MM.1S (cell line): ENCODE measurements around the gene ENGASE.

Experiments
- DNase-seq: peaks from one replicate; pipeline ENCODE4 v3.0.0-alpha.2; 2015
- H2AFZ ChIP-seq: fragments of 300-600 bp; sonication (generic); 2 replicates; pipeline ENCODE4 v1.6.0; 2016; ENCODE audit warnings: antibody characterized with exemption, low read length
- H3F3A ChIP-seq: fragments of 300-600 bp; sonication (generic); 2 replicates; pipeline ENCODE4 v1.6.1; 2016; ENCODE audit warnings: mild to moderate bottlenecking, antibody characterized with exemption, low read length, moderate library complexity, mixed read lengths; ENCODE audit not compliant: insufficient read depth
- H3K27ac ChIP-seq: fragments of 300-600 bp; sonication (generic); 2 replicates; pipeline ENCODE4 v1.5.1; 2016; ENCODE audit warnings: mild to moderate bottlenecking, low read length
- H3K27me3 ChIP-seq: fragments of 300-600 bp; sonication (generic); replicated peaks from 2 replicates; pipeline ENCODE4 v1.6.0; 2016; ENCODE audit warnings: low read length; ENCODE audit not compliant: insufficient read depth
- H3K36me3 ChIP-seq: fragments of 300-600 bp; sonication (generic); replicated peaks from 2 replicates; pipeline ENCODE4 v1.6.1; 2016; ENCODE audit warnings: mild to moderate bottlenecking, low read length, mixed read lengths; ENCODE audit not compliant: insufficient read depth
- H3K4me1 ChIP-seq: fragments of 300-600 bp; sonication (generic); 2 replicates; pipeline ENCODE4 v1.6.1; 2016; ENCODE audit warnings: low read length, mixed read lengths
- H3K4me2 ChIP-seq: fragments of 300-600 bp; sonication (generic); 2 replicates; pipeline ENCODE4 v1.6.0; 2016; ENCODE audit warnings: low read depth, low read length
- H3K4me3 ChIP-seq: fragments of 300-600 bp; sonication (generic); 2 replicates; pipeline ENCODE4 v1.5.1; 2016; ENCODE audit warnings: low read length, mixed read lengths
- H3K79me2 ChIP-seq: fragments of 300-600 bp; sonication (generic); 2 replicates; pipeline ENCODE4 v1.6.1; 2016; ENCODE audit warnings: mixed run types, low read length, mixed read lengths
- H3K9ac ChIP-seq: fragments of 300-600 bp; sonication (generic); 2 replicates; pipeline ENCODE4 v1.6.1; 2016; ENCODE audit warnings: low read length, mixed read lengths
- H3K9me2 ChIP-seq: fragments of 300-600 bp; sonication (generic); replicated peaks from 2 replicates; pipeline ENCODE4 v1.6.1; 2016; ENCODE audit warnings: mild to moderate bottlenecking, low read length, mixed read lengths; ENCODE audit not compliant: insufficient read depth
- H3K9me3 ChIP-seq: fragments of 300-600 bp; sonication (generic); replicated peaks from 2 replicates; pipeline ENCODE4 v1.6.1; 2016; ENCODE audit warnings: mild to moderate bottlenecking, low read length, mixed read lengths; ENCODE audit not compliant: insufficient read depth
- H4K20me1 ChIP-seq: fragments of 300-600 bp; sonication (generic); 2 replicates; pipeline ENCODE4 v1.6.1; 2016; ENCODE audit warnings: mild to moderate bottlenecking, low read length, moderate library complexity, mixed read lengths; ENCODE audit not compliant: insufficient read depth
- CTCF ChIP-seq: fragments of 300-600 bp; sonication (generic); IDR thresholded peaks from 2 replicates; pipeline ENCODE4 v1.5.1; 2016; ENCODE audit warnings: antibody characterized with exemption, low read length, mixed read lengths
- EZH2 ChIP-seq: fragments of 300-600 bp; sonication (generic); optimal IDR thresholded peaks from 2 replicates; pipeline ENCODE3; 2017; ENCODE audit warnings: low read depth, mild to moderate bottlenecking, antibody characterized with exemption, low read length, mixed read lengths
- EZH2phosphoT487 ChIP-seq: fragments of 300-600 bp; sonication (generic); IDR thresholded peaks from 2 replicates; pipeline ENCODE4 v1.6.1; 2018; ENCODE audit warnings: antibody characterized with exemption, low read length

The ENGASE gene

GRCh38 chr17:79043191-79043930 is 31.3 kb upstream of the ENGASE start:
- Histone ChIP-seq H3K9me2 (no peaks in the 10 kb centered on the region), H3K4me2 (no peak overlapping the region), H3K4me3 (no peak overlapping the region), H3K27me3 (peaks cover 88% of the 10 kb centered on the region), H3K9ac (no peak overlapping the region), H3K79me2 (no peaks in the 10 kb centered on the region), H4K20me1 (no peaks in the 10 kb centered on the region), H3K4me1 (no peaks in the 10 kb centered on the region), H3K9me3 (no peaks in the 10 kb centered on the region), H2AFZ (no peak overlapping the region), H3F3A (no peaks in the 10 kb centered on the region), H3K27ac (no peak overlapping the region), H3K36me3 (no peaks in the 10 kb centered on the region)
- no peak for DNase-seq
- TF ChIP-seq EZH2phosphoT487 (no peak), EZH2 (no peak), CTCF (no peak)

- H3K9ac ChIP-seq: no peak overlapping the region
- H3F3A ChIP-seq: no peaks in the 10 kb centered on the region
- no peaks in the 10 kb centered on the region for H3K4me1 ChIP-seq
- TF ChIP-seq CTCF (no peak), EZH2 (no peak), EZH2phosphoT487 (no peak)
- H3K79me2 ChIP-seq: no peaks in the 10 kb centered on the region
- H4K20me1 ChIP-seq: no peaks in the 10 kb centered on the region
- H3K36me3 ChIP-seq: no peaks in the 10 kb centered on the region
- H3K4me2 ChIP-seq: no peak overlapping the region
- peaks cover 88% of the 10 kb centered on the region for H3K27me3 ChIP-seq
- H2AFZ ChIP-seq: no peak overlapping the region
- no peak for DNase-seq
- no peak overlapping the region for H3K27ac ChIP-seq
- H3K4me3 ChIP-seq: no peak overlapping the region
- H3K9me3 ChIP-seq: no peaks in the 10 kb centered on the region
- H3K9me2 ChIP-seq: no peaks in the 10 kb centered on the region
These were observed 30.7 kb upstream of the ENGASE start for GRCh38 chr17:79043931-79044320.

GRCh38 chr17:79044462-79044861 is 30.2 kb upstream of the ENGASE start:
- H3K4me3 ChIP-seq: no peak overlapping the region
- H3K27me3 ChIP-seq: peaks cover 88% of the 10 kb centered on the region
- no peak overlapping the region for H3K27ac ChIP-seq
- no peaks in the 10 kb centered on the region for H3K9me2 ChIP-seq
- no peak for DNase-seq
- no peaks in the 10 kb centered on the region for H3K79me2 ChIP-seq
- H3K36me3 ChIP-seq: no peaks in the 10 kb centered on the region
- H3K9me3 ChIP-seq: no peaks in the 10 kb centered on the region
- H2AFZ ChIP-seq: no peak overlapping the region
- no peaks in the 10 kb centered on the region for H3F3A ChIP-seq
- H3K4me1 ChIP-seq: no peaks in the 10 kb centered on the region
- no peak for TF ChIP-seq EZH2
- no peak for TF ChIP-seq CTCF
- TF ChIP-seq EZH2phosphoT487: no peak
- no peaks in the 10 kb centered on the region for H4K20me1 ChIP-seq
- H3K9ac ChIP-seq: no peak overlapping the region
- H3K4me2 ChIP-seq: no peak overlapping the region
